ENCODE data around the gene TBX21.
"Not testable (repeated sequence)": the region's sequence is repeated elsewhere in the genome, so short reads cannot be mapped to it uniquely, and the experiment has no call there.

The TBX21 gene

GRCh38 chr17:47735536-47736011 is 2.5 kb downstream of the TBX21 start:
- Histone ChIP-seq H3K4me1 (ENCODE audit: insufficient read depth, insufficient read length) (peaks cover 7% of the 10 kb centered on the region), H3K4me3 (ENCODE audit: insufficient read length, low read depth) (no peak overlapping the region), H3K27me3 (ENCODE audit: insufficient read depth, insufficient read length) (peaks cover 65% of the 10 kb centered on the region), H3K36me3 (ENCODE audit: insufficient read depth, insufficient read length, low read length) (no peaks in the 10 kb centered on the region), H3K9ac (ENCODE audit: insufficient read length, low read depth) (no peak overlapping the region), H3K9me3 (ENCODE audit: insufficient read depth, low read length) (no peaks in the 10 kb centered on the region)
- no peak for DNase-seq (ENCODE audit: low read depth, low spot score)
- TF ChIP-seq YY1 (IDR thresholded peaks at IDR 0.05; ENCODE audit: insufficient read depth, insufficient read length), result no peak
- TF ChIP-seq SUZ12 (IDR thresholded peaks at IDR 0.05; ENCODE audit: extremely low read depth, insufficient read depth, insufficient read length), result no peak
- no peak for TF ChIP-seq ZNF274 (IDR thresholded peaks at IDR 0.05; ENCODE audit: low read depth, low read length)

DNA sequence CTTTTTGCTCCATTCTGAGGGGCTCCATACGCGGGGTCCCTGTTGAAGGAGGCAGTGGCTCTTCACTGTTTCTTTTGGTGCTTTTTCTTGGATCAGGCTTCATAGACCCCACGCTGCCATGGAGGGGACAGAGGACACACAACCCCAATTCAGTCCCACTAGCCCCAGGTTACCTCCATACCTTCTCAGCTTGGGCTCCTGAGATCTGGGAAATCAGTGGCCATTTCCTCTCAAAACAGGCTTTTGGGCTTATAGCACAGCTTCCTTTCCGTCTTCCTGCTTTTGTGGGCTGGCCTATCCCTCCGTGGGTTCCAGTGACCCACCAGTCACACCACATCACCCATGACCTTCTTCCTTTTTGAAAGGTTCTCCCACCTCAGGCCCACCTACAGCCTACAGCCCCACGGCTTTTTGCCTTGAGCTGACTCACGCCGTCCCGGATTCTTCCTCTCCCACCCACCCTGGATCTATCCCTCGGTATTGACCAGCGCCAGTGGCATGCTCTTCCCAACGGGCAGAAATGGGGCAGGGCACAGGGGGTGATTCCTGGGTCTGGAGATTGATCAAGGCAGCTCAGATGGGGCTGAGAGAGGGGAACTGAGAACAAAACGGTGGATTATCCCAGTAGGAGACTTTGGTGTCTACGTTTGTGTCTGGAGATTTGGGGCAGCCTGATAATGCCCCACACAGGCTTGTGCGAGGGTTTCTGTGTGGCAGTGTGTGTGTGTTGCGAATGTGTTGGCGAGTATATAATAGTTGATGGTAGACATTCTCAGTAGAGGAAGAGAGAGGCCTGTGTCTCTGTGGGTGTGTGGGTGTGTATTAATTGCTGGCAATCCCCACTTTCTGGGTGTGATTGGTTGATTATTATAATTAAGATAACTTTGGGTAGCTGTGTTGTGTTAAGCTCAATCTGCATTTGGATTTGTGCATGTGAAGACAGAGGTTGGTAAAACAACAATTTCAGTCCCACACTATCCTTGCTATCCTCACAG is 3.8 kb downstream of the TBX21 start:
- Histone ChIP-seq H3K36me3 (ENCODE audit: insufficient read depth, insufficient read length, low read length) (no peaks in the 10 kb centered on the region), H3K9me3 (ENCODE audit: insufficient read depth, low read length) (no peaks in the 10 kb centered on the region), H3K4me1 (ENCODE audit: insufficient read depth, insufficient read length) (peaks cover 7% of the 10 kb centered on the region), H3K9ac (ENCODE audit: insufficient read length, low read depth) (no peak overlapping the region), H3K4me3 (ENCODE audit: insufficient read length, low read depth) (no peak overlapping the region), H3K27me3 (ENCODE audit: insufficient read depth, insufficient read length) (peaks cover 55% of the 10 kb centered on the region)
- TF ChIP-seq ZNF274 (IDR thresholded peaks at IDR 0.05; ENCODE audit: low read depth, low read length) (no peak), YY1 (IDR thresholded peaks at IDR 0.05; ENCODE audit: insufficient read depth, insufficient read length) (no peak), SUZ12 (IDR thresholded peaks at IDR 0.05; ENCODE audit: extremely low read depth, insufficient read depth, insufficient read length) (no peak)
- DNase-seq (ENCODE audit: low read depth, low spot score), result no peak

GRCh38 chr17:47738178-47738577 is 5.1 kb downstream of the TBX21 start:
- DNase-seq (ENCODE audit: low read depth, low spot score), result no peak
- peaks cover 43% of the 10 kb centered on the region for H3K27me3 ChIP-seq (ENCODE audit: insufficient read depth, insufficient read length)
- H3K9ac ChIP-seq (ENCODE audit: insufficient read length, low read depth), result no peak overlapping the region
- no peaks in the 10 kb centered on the region for H3K36me3 ChIP-seq (ENCODE audit: insufficient read depth, insufficient read length, low read length)
- TF ChIP-seq ZNF274 (IDR thresholded peaks at IDR 0.05; ENCODE audit: low read depth, low read length) (no peak), SUZ12 (IDR thresholded peaks at IDR 0.05; ENCODE audit: extremely low read depth, insufficient read depth, insufficient read length) (no peak), YY1 (IDR thresholded peaks at IDR 0.05; ENCODE audit: insufficient read depth, insufficient read length) (no peak)
- no peaks in the 10 kb centered on the region for H3K9me3 ChIP-seq (ENCODE audit: insufficient read depth, low read length)
- H3K4me1 ChIP-seq (ENCODE audit: insufficient read depth, insufficient read length), result no peaks in the 10 kb centered on the region
- no peak overlapping the region for H3K4me3 ChIP-seq (ENCODE audit: insufficient read length, low read depth)

GRCh38 chr17:47739150-47739549 is 6.1 kb downstream of the TBX21 start:
- Histone ChIP-seq H3K4me1 (ENCODE audit: insufficient read depth, insufficient read length) (no peaks in the 10 kb centered on the region), H3K9ac (ENCODE audit: insufficient read length, low read depth) (no peak overlapping the region), H3K9me3 (ENCODE audit: insufficient read depth, low read length) (no peaks in the 10 kb centered on the region), H3K4me3 (ENCODE audit: insufficient read length, low read depth) (no peak overlapping the region), H3K36me3 (ENCODE audit: insufficient read depth, insufficient read length, low read length) (no peaks in the 10 kb centered on the region), H3K27me3 (ENCODE audit: insufficient read depth, insufficient read length) (peaks cover 34% of the 10 kb centered on the region)
- no peak for TF ChIP-seq SUZ12 (IDR thresholded peaks at IDR 0.05; ENCODE audit: extremely low read depth, insufficient read depth, insufficient read length)
- no peak for TF ChIP-seq YY1 (IDR thresholded peaks at IDR 0.05; ENCODE audit: insufficient read depth, insufficient read length)
- no peak for TF ChIP-seq ZNF274 (IDR thresholded peaks at IDR 0.05; ENCODE audit: low read depth, low read length)
- no peak for DNase-seq (ENCODE audit: low read depth, low spot score)

DNA sequence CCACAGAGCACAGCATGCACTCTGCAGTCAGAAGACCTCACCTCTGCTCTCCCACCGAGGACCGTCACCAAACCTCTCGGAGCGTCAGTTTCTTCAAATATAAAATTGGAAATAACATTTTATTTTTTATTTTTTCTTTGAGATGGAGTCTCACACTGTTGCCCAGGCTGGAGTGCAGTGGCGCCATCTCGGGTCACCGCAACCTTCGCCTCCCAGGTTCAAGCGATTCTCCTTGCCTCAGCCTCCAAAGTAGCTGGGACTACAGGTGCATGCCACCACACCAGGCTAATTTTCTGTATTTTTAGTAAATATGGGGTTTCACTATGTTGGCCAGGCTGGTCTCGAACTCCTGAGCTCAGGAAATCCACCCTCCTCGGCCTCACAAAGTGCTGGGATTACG is 6.9 kb downstream of the TBX21 start:
- H3K9ac ChIP-seq (ENCODE audit: insufficient read length, low read depth); H3K4me1 ChIP-seq (ENCODE audit: insufficient read depth, insufficient read length); H3K36me3 ChIP-seq (ENCODE audit: insufficient read depth, insufficient read length, low read length); H3K9me3 ChIP-seq (ENCODE audit: insufficient read depth, low read length); H3K4me3 ChIP-seq (ENCODE audit: insufficient read length, low read depth); DNase-seq (ENCODE audit: low read depth, low spot score): not testable (repeated sequence)
- peaks cover 26% of the 10 kb centered on the region for H3K27me3 ChIP-seq (ENCODE audit: insufficient read depth, insufficient read length)

DNA sequence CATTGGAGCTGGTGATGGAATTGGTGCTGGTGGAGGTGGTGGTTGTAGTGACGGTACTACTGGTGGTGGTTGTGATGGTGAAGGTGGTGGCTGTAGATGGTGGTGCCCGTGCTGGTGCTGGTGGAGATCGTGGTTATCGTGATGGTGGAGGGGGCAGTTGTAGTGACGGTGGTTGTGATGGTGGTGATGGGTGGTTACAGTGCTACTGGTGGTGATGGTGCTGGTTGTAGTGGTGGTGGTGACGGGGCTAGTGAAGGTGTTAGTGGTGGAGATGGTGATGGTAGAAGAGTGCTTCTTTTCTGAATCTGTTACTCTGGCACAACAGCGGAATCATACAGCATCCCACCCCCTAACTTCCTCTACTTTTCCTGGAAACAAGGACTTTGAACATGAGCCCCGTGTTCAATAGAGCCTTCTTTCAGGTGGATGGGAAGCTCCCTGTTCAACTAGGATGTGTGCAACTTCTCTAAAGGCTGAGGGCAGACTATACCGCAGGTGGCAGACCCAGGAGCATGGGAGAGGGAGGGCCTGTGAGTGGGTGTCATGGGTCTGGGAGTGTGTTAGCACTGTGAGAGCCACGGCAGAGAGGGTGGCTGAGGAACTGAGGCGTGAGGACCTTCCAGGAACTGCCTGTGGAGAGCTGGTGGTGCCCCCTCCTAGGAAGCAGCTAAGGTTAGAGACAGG is 8.2 kb downstream of the TBX21 start:
- TF ChIP-seq YY1 (IDR thresholded peaks at IDR 0.05; ENCODE audit: insufficient read depth, insufficient read length) (no peak), ZNF274 (IDR thresholded peaks at IDR 0.05; ENCODE audit: low read depth, low read length) (no peak), SUZ12 (IDR thresholded peaks at IDR 0.05; ENCODE audit: extremely low read depth, insufficient read depth, insufficient read length) (no peak)
- H3K27me3 ChIP-seq (ENCODE audit: insufficient read depth, insufficient read length), result peaks cover 13% of the 10 kb centered on the region
- H3K36me3 ChIP-seq (ENCODE audit: insufficient read depth, insufficient read length, low read length), result no peaks in the 10 kb centered on the region
- no peaks in the 10 kb centered on the region for H3K9me3 ChIP-seq (ENCODE audit: insufficient read depth, low read length)
- H3K4me3 ChIP-seq (ENCODE audit: insufficient read length, low read depth), result no peak overlapping the region
- H3K4me1 ChIP-seq (ENCODE audit: insufficient read depth, insufficient read length), result no peaks in the 10 kb centered on the region
- no peak for DNase-seq (ENCODE audit: low read depth, low spot score)
- no peak overlapping the region for H3K9ac ChIP-seq (ENCODE audit: insufficient read length, low read depth)

DNA sequence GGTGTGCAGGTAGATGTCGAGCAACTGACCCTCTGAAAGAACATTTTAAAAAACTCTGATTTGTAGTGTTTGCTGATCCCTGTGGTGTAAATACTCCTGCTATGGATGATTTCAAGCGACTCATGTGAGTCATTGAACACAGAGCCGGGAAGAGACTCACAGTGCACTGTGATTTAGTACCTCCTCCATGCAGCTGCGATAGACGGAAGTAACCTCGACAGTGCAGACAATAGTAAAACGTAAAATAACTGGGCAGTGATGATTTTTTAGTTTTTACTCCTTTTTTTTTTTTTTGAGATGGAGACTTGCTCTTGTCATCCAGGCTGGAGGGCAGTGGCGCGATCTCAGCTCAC is 8.7 kb downstream of the TBX21 start:
- Histone ChIP-seq H3K36me3 (ENCODE audit: insufficient read depth, insufficient read length, low read length) (no peaks in the 10 kb centered on the region), H3K4me1 (ENCODE audit: insufficient read depth, insufficient read length) (no peaks in the 10 kb centered on the region), H3K4me3 (ENCODE audit: insufficient read length, low read depth) (no peak overlapping the region), H3K9me3 (ENCODE audit: insufficient read depth, low read length) (no peaks in the 10 kb centered on the region), H3K27me3 (ENCODE audit: insufficient read depth, insufficient read length) (peaks cover 7% of the 10 kb centered on the region), H3K9ac (ENCODE audit: insufficient read length, low read depth) (no peak overlapping the region)
- DNase-seq (ENCODE audit: low read depth, low spot score), result no peak
- TF ChIP-seq ZNF274 (IDR thresholded peaks at IDR 0.05; ENCODE audit: low read depth, low read length) (no peak), SUZ12 (IDR thresholded peaks at IDR 0.05; ENCODE audit: extremely low read depth, insufficient read depth, insufficient read length) (no peak), YY1 (IDR thresholded peaks at IDR 0.05; ENCODE audit: insufficient read depth, insufficient read length) (no peak)

Measured in NT2/D1 (cell line).